Measurements from ENCODE around the gene GNMT.
"Not testable (repeated sequence)": the region's sequence is repeated elsewhere in the genome, so short reads cannot be mapped to it uniquely, and the experiment has no call there.

GNMT gene

GRCh38 chr6:42942444-42942843 lies 18.1 kb upstream of the GNMT start:
- DNase-seq = no peak

GRCh38 chr6:42947950-42948349 lies 12.6 kb upstream of the GNMT start:
- no peak for DNase-seq

- DNase-seq = no peak
Measured at GRCh38 chr6:42952389-42952788, 8.2 kb upstream of the GNMT start.

- DNase-seq = not testable (repeated sequence)
Measured at GRCh38 chr6:42954405-42954804, 6.1 kb upstream of the GNMT start.

GRCh38 chr6:42958125-42958524 lies 2.4 kb upstream of the GNMT start:
- no peak for DNase-seq

GRCh38 chr6:42959917-42960242 lies 674 bp upstream of the GNMT start:
- no peak for DNase-seq

GRCh38 chr6:42961020-42961470 lies 491 bp downstream of the GNMT start:
- DNase-seq = no peak

GRCh38 chr6:42962096-42962495 lies 1.5 kb downstream of the GNMT start:
- no peak for DNase-seq

- no peak for DNase-seq
Measured at GRCh38 chr6:42962502-42963178, 2.1 kb downstream of the GNMT start.

- DNase-seq = no peak
Measured at GRCh38 chr6:42963179-42963854, 2.8 kb downstream of the GNMT start.

GRCh38 chr6:42963855-42964605 lies 3.5 kb downstream of the GNMT start:
- DNase-seq = no peak

- DNase-seq = no peak
Measured at GRCh38 chr6:42966571-42966970, 6.0 kb downstream of the GNMT start.

GRCh38 chr6:42967228-42967627 lies 6.7 kb downstream of the GNMT start:
- no peak for DNase-seq

- DNase-seq = no peak
Measured at GRCh38 chr6:42968126-42968701, 7.7 kb downstream of the GNMT start.

- DNase-seq = no peak
Measured at GRCh38 chr6:42968783-42969182, 8.2 kb downstream of the GNMT start.

GRCh38 chr6:42969431-42969830 lies 8.9 kb downstream of the GNMT start:
- no peak for DNase-seq

GRCh38 chr6:42969934-42970333 lies 9.4 kb downstream of the GNMT start:
- DNase-seq = no peak

- DNase-seq = no peak
Measured at GRCh38 chr6:42970871-42971612, 10.5 kb downstream of the GNMT start.

GRCh38 chr6:42971746-42972327 lies 11.3 kb downstream of the GNMT start:
- DNase-seq = no peak

GRCh38 chr6:42973926-42974325 lies 13.4 kb downstream of the GNMT start:
- DNase-seq = no peak

- peak; percentile 14 for DNase-seq
Measured at GRCh38 chr6:42974919-42975505, 14.5 kb downstream of the GNMT start.

GRCh38 chr6:42978487-42978838 lies 17.9 kb downstream of the GNMT start:
- no peak for DNase-seq

All from NCI-H1436 (cell line).